OCI-LY7 (cell line): ENCODE results near the gene SOCS7. TPM values are rescaled to one million over a fixed set of nuclear protein-coding genes. Genes with fewer than 3 reads are reported as not detected.

ENCODE experiments used
- BruUV-seq: library from RNA; stranded (reverse); fragments of 400-500 nt; replicated peaks from 2 replicates; lab custom pipeline; 2021; lab: Mats Ljungman, UMichigan
- CTCF ChIA-PET: fragments of 300-600 bp; sonication (Branson Sonifier 250); formaldehyde crosslinking; loops from one replicate; lab custom pipeline; 2022; ENCODE audit warnings: antibody characterized with exemption; ENCODE audit not compliant: unreplicated experiment; lab: Charles Lee
- POLR2A ChIA-PET: fragments of 300-600 bp; sonication (Branson Sonifier 250); formaldehyde crosslinking; loops from one replicate; lab custom pipeline; 2022; ENCODE audit warnings: antibody characterized with exemption; lab: Charles Lee
- DNase-seq: peaks from one replicate; pipeline ENCODE4 v3.0.0-alpha.2; 2015; ENCODE audit warnings: low spot score
- H2AFZ ChIP-seq: fragments of 200-600 bp; sonication (generic), shearing (Covaris generic); 2 replicates; pipeline ENCODE4 v1.6.1; 2014; ENCODE audit warnings: mild to moderate bottlenecking, antibody characterized with exemption, low read length, moderate library complexity
- H3K27ac ChIP-seq: fragments of 200-600 bp; sonication (generic); 2 replicates; pipeline ENCODE4 v1.5.1; 2014; ENCODE audit warnings: mixed run types, low read depth, mild to moderate bottlenecking, moderate library complexity, low read length, inconsistent platforms; ENCODE audit not compliant: poor library complexity, severe bottlenecking
- H3K36me3 ChIP-seq: fragments of 200-600 bp; sonication (generic); 2 replicates; pipeline ENCODE4 v1.6.1; 2014; ENCODE audit warnings: mild to moderate bottlenecking, antibody characterized with exemption, low read length, moderate library complexity, mixed read lengths; ENCODE audit not compliant: insufficient read depth
- H3K4me1 ChIP-seq: fragments of 200-600 bp; sonication (generic); 2 replicates; pipeline ENCODE4 v1.5.1; 2014; ENCODE audit warnings: mild to moderate bottlenecking, low read length; ENCODE audit not compliant: insufficient read depth, poor library complexity, severe bottlenecking
- H3K4me2 ChIP-seq: fragments of 200-600 bp; sonication (generic); 2 replicates; pipeline ENCODE4 v1.6.1; 2014; ENCODE audit warnings: mild to moderate bottlenecking, low read length
- H3K4me3 ChIP-seq: fragments of 200-600 bp; sonication (generic); 2 replicates; pipeline ENCODE4 v1.5.1; 2014; ENCODE audit warnings: mild to moderate bottlenecking, low read depth, low read length; ENCODE audit not compliant: poor library complexity, severe bottlenecking
- H3K79me2 ChIP-seq: fragments of 200-600 bp; sonication (generic); 2 replicates; pipeline ENCODE4 v1.6.1; 2016; ENCODE audit warnings: low read depth, mild to moderate bottlenecking, low read length, moderate library complexity, mixed read lengths; ENCODE audit not compliant: insufficient read depth
- H3K9me2 ChIP-seq: fragments of 200-600 bp; sonication (generic); 2 replicates; pipeline ENCODE4 v1.6.1; 2016; ENCODE audit warnings: mild to moderate bottlenecking, low read length, mixed read lengths; ENCODE audit not compliant: insufficient read depth
- H3K9me3 ChIP-seq: fragments of 200-600 bp; sonication (generic); 2 replicates; pipeline ENCODE4 v1.6.1; 2014; ENCODE audit warnings: mild to moderate bottlenecking, mixed run types, low read length, mixed read lengths
- H4K20me1 ChIP-seq: fragments of 200-600 bp; sonication (generic); 2 replicates; pipeline ENCODE4 v1.6.1; 2014; ENCODE audit warnings: mild to moderate bottlenecking, antibody characterized with exemption, low read length, moderate library complexity, mixed read lengths; ENCODE audit not compliant: insufficient read depth
- CTCF ChIP-seq: fragments of 200-600 bp; sonication (generic); conservative IDR thresholded peaks from 2 replicates; pipeline ENCODE4 v1.5.1; 2014; ENCODE audit warnings: mild to moderate bottlenecking, antibody characterized with exemption, low read length, moderate library complexity, mixed read lengths
- EZH2phosphoT487 ChIP-seq: fragments of 200-600 bp; sonication (generic); IDR thresholded peaks from 2 replicates; pipeline ENCODE4 v1.6.1; 2018; ENCODE audit warnings: low read depth, borderline replicate concordance, mild to moderate bottlenecking, mixed run types, antibody characterized with exemption, low read length, moderate library complexity, mixed read lengths
- intact Hi-C: fragments of 100-400 bp; cut with micrococcal nuclease; formaldehyde crosslinking; loops from one replicate; pipeline ENCODE4 v1.10.0; 2022; ENCODE audit not compliant: unreplicated experiment
- total RNA-seq, 2 experiments: library from RNA; depleted of rRNA in 1 of 2; stranded (reverse); fragments of >200 nt in 1 of 2; shearing (Covaris generic) in 1 of 2; gene quantifications; 2 replicates each; pipeline ENCODE4 v1.2.3, GENCODE V29; 2014 to 2022

SOCS7 gene
- total RNA-seq, 2 experiments from 2014 or later: 36.1 to 39.1 TPM

GRCh38 chr17:38342886-38343607, 8.6 kb upstream of the SOCS7 start:
- no peak for DNase-seq
- H3K36me3 ChIP-seq: no peaks in the 10 kb centered on the region
- no peak overlapping the region for H3K4me3 ChIP-seq
- ChIA-PET POLR2A (no interaction called here), CTCF (no interaction called here)
- H3K79me2 ChIP-seq: no peaks in the 10 kb centered on the region
- H3K9me3 ChIP-seq: no peaks in the 10 kb centered on the region
- H3K9me2 ChIP-seq: no peaks in the 10 kb centered on the region
- TF ChIP-seq CTCF (no peak), EZH2phosphoT487 (no peak)
- H3K4me2 ChIP-seq: no peak overlapping the region
- H2AFZ ChIP-seq: no peak overlapping the region
- H3K4me1 ChIP-seq: peaks cover 5% of the 10 kb centered on the region
- no TSS peak for BruUV-seq
- no peak overlapping the region for H3K27ac ChIP-seq
- no peaks in the 10 kb centered on the region for H4K20me1 ChIP-seq
- intact Hi-C loops: no loop called here

- Histone ChIP-seq H3K36me3 (no peaks in the 10 kb centered on the region), H2AFZ (no peak within 1 kb of the TSS), H3K79me2 (no peaks in the 10 kb centered on the region), H3K4me3 (no peak within 1 kb of the TSS), H3K4me2 (no peak within 1 kb of the TSS), H3K9me3 (no peaks in the 10 kb centered on the region), H3K9me2 (no peaks in the 10 kb centered on the region), H3K27ac (no peak within 1 kb of the TSS), H4K20me1 (no peaks in the 10 kb centered on the region), H3K4me1 (peaks cover 5% of the 10 kb centered on the region)
- ChIA-PET CTCF (interaction anchor here (1.4 kb wide), 1 partner anchor 10 kb away, joined by 4 read pairs; no protein-coding TSS in a partner anchor), POLR2A (no interaction called here)
- no TSS peak for BruUV-seq
- no peak for TF ChIP-seq EZH2phosphoT487
- TF ChIP-seq CTCF: no peak
- no peak for DNase-seq
- intact Hi-C loops: no loop called here
These were observed 7.8 kb upstream of the SOCS7 start, which contains the start of gene GPR179 for GRCh38 chr17:38343608-38344419. Gene GPR179, minus strand, starts transcription at chr17:38343956. Its CDS starts 167 bp downstream, at chr17:38343789.
